GM23338 (cell line): ENCODE results near the gene SNX10. TPM values are rescaled to one million over a fixed set of nuclear protein-coding genes. Genes with fewer than 3 reads are reported as not detected.

Source experiments
- ATAC-seq: fragments of 200-7000 bp; cut with Tn5 transposase; 3 replicates; pipeline ENCODE4 v1.9.1; 2020
- DNase-seq: peaks from one replicate; pipeline ENCODE4 v3.0.0-alpha.2; 2015; ENCODE audit warnings: low spot score
- H2AFZ ChIP-seq: fragments of 200-600 bp; sonication (generic); 2 replicates; pipeline ENCODE4 v1.8.0; 2016; ENCODE audit warnings: antibody characterized with exemption, mild to moderate bottlenecking, moderate library complexity
- H3F3A ChIP-seq: fragments of 200-600 bp; sonication (generic); replicated peaks from 2 replicates; pipeline ENCODE4 v1.8.0; 2017; ENCODE audit warnings: antibody characterized with exemption, mixed run types, low read depth
- H3K27ac ChIP-seq: fragments of 200-600 bp; sonication (generic); 2 replicates; pipeline ENCODE4 v1.6.1; 2016; ENCODE audit warnings: low read depth
- H3K27me3 ChIP-seq: fragments of 200-600 bp; sonication (generic); 2 replicates; pipeline ENCODE4 v1.8.0; 2016; ENCODE audit warnings: mild to moderate bottlenecking, mixed run types, moderate library complexity; ENCODE audit not compliant: insufficient read depth
- H3K36me3 ChIP-seq: fragments of 200-600 bp; sonication (generic); 2 replicates; pipeline ENCODE4 v1.8.0; 2016; ENCODE audit warnings: mild to moderate bottlenecking; ENCODE audit not compliant: insufficient read depth
- H3K4me1 ChIP-seq: fragments of 200-600 bp; sonication (generic); 2 replicates; pipeline ENCODE4 v1.8.0; 2016; ENCODE audit warnings: mild to moderate bottlenecking, moderate library complexity; ENCODE audit not compliant: insufficient read depth
- H3K4me2 ChIP-seq: fragments of 200-600 bp; sonication (generic); 2 replicates; pipeline ENCODE4 v1.7.1; 2017; ENCODE audit warnings: mixed run types
- H3K4me3 ChIP-seq: fragments of 200-600 bp; sonication (generic); 2 replicates; pipeline ENCODE4 v1.6.1; 2016; ENCODE audit warnings: mixed run types
- H3K79me2 ChIP-seq: fragments of 200-600 bp; sonication (generic); replicated peaks from 2 replicates; pipeline ENCODE4 v1.8.0; 2017; ENCODE audit warnings: mild to moderate bottlenecking; ENCODE audit not compliant: insufficient read depth
- H3K9me2 ChIP-seq: fragments of 200-600 bp; sonication (generic); 2 replicates; pipeline ENCODE4 v1.8.0; 2017; ENCODE audit not compliant: insufficient read depth
- H4K20me1 ChIP-seq: fragments of 200-600 bp; sonication (generic); replicated peaks from 2 replicates; pipeline ENCODE4 v1.8.0; 2017; ENCODE audit warnings: mild to moderate bottlenecking; ENCODE audit not compliant: insufficient read depth
- H3K27ac Mint-ChIP-seq: 2 replicates; pipeline ENCODE4 v1.8.0; 2020; ENCODE audit warnings: inconsistent platforms, mild to moderate bottlenecking, moderate library complexity, mixed read lengths
- H3K27me3 Mint-ChIP-seq: 3 replicates; pipeline ENCODE4 v1.8.0; 2022; ENCODE audit warnings: low read depth, mild to moderate bottlenecking, moderate library complexity, mixed read lengths, inconsistent platforms; ENCODE audit not compliant: insufficient read depth, poor library complexity
- H3K36me3 Mint-ChIP-seq: 3 replicates; pipeline ENCODE4 v1.8.0; 2021; ENCODE audit warnings: low read depth, mild to moderate bottlenecking, inconsistent platforms, moderate library complexity, mixed read lengths
- H3K4me1 Mint-ChIP-seq: 3 replicates; pipeline ENCODE4 v1.8.0; 2020; ENCODE audit warnings: mild to moderate bottlenecking, inconsistent platforms, mixed read lengths
- H3K4me3 Mint-ChIP-seq: 3 replicates; pipeline ENCODE4 v1.8.0; 2021; ENCODE audit warnings: moderate library complexity, mild to moderate bottlenecking, inconsistent platforms, mixed read lengths
- H3K9me3 Mint-ChIP-seq: 3 replicates; pipeline ENCODE4 v1.8.0; 2020; ENCODE audit warnings: moderate library complexity, mild to moderate bottlenecking, inconsistent platforms, mixed read lengths
- EZH2 ChIP-seq: fragments of 200-600 bp; sonication (generic); IDR thresholded peaks from one replicate; pipeline ENCODE4 v1.8.0; 2017; ENCODE audit warnings: antibody characterized with exemption, mild to moderate bottlenecking, low read depth; ENCODE audit not compliant: unreplicated experiment
- EZH2phosphoT487 ChIP-seq: fragments of 200-600 bp; sonication (generic); IDR thresholded peaks from one replicate; pipeline ENCODE4 v1.8.1; 2018; ENCODE audit warnings: antibody characterized with exemption; ENCODE audit not compliant: unreplicated experiment
- REST ChIP-seq: IDR thresholded peaks from one replicate; pipeline ENCODE4 v1.6.1; 2018; ENCODE audit warnings: antibody characterized with exemption; ENCODE audit not compliant: unreplicated experiment
- ZNF114 ChIP-seq: fragments of 250-450 bp; sonication (Bioruptor Pico); IDR thresholded peaks from 2 replicates; pipeline ENCODE4 v1.5.0; 2020; ENCODE audit warnings: mild to moderate bottlenecking, moderate library complexity
- ZNF331 ChIP-seq: fragments of 250-450 bp; sonication (Bioruptor Pico); IDR thresholded peaks from 2 replicates; pipeline ENCODE4 v1.5.0; 2020; ENCODE audit warnings: low read depth, mild to moderate bottlenecking, moderate library complexity
- polyA plus RNA-seq: library from polyadenylated mRNA; unstranded; fragments of >200 nt; fragmentation: Nextera tagmentation; extraction: Ambion mirVana; gene quantifications from 2 replicates; pipeline ENCODE4 v1.2.1, GENCODE V29; 2016
- total RNA-seq: library from RNA; depleted of rRNA; stranded (reverse); fragments of >200 nt; shearing (Covaris generic); gene quantifications from 2 replicates; pipeline ENCODE4 v1.2.3, GENCODE V29; 2014
- TF ChIP-seq, protein P1 (sequence below), 2 experiments: fragments of 200-600 bp in 1 of 2; sonication (generic) in 1 of 2; conservative IDR thresholded peaks; 2 replicates each; pipeline versions ENCODE4 v1.5.1 to v1.6.1; 2016 to 2017; ENCODE audit warnings: antibody characterized with exemption in 2 of 2, low read depth in 2 of 2, mild to moderate bottlenecking in 2 of 2, moderate library complexity in 1 of 2
- TF ChIP-seq, protein P2 (sequence below): IDR thresholded peaks from 2 replicates; pipeline ENCODE4 v1.6.1; 2016; ENCODE audit warnings: antibody characterized with exemption

The SNX10 gene
- total and polyA plus RNA-seq, 2 experiments from 2014 or later, result 15.8 to 17.8 TPM

DNA sequence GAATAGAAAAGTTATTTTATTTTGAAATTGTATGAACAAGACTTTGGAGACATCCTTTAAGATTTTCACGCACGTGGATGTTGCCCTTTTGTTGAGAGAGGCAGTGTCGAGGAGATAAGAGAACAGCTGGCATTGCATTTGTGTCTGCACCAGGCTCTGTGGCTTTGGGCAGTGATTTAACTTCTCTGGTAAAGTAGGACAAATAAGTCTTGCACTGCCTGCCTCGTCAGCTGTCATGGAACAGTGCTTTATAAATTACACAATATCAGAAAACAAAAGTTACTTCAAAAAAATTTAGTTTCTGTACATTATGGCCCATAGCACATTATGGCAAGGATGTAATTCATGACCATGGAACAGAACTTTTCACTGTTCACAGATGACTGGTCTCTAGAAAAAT lies 20.1 kb downstream of the SNX10 start (continued):
- TF ChIP-seq, protein P1, sequence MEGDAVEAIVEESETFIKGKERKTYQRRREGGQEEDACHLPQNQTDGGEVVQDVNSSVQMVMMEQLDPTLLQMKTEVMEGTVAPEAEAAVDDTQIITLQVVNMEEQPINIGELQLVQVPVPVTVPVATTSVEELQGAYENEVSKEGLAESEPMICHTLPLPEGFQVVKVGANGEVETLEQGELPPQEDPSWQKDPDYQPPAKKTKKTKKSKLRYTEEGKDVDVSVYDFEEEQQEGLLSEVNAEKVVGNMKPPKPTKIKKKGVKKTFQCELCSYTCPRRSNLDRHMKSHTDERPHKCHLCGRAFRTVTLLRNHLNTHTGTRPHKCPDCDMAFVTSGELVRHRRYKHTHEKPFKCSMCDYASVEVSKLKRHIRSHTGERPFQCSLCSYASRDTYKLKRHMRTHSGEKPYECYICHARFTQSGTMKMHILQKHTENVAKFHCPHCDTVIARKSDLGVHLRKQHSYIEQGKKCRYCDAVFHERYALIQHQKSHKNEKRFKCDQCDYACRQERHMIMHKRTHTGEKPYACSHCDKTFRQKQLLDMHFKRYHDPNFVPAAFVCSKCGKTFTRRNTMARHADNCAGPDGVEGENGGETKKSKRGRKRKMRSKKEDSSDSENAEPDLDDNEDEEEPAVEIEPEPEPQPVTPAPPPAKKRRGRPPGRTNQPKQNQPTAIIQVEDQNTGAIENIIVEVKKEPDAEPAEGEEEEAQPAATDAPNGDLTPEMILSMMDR (conservative IDR thresholded peaks at IDR 0.05; ENCODE audit: low read depth in 2 of 2), result no peak
- no peak for TF ChIP-seq REST

GRCh38 chr7:26317211-26317610 lies 25.5 kb downstream of the SNX10 start:
- no peak for DNase-seq
- no peaks in the 10 kb centered on the region for H3K9me2 ChIP-seq
- no peaks in the 10 kb centered on the region for H3K36me3 ChIP-seq
- ATAC-seq, result no peak
- no peaks in the 10 kb centered on the region for H3K9me3 Mint-ChIP-seq
- no peak overlapping the region for H3K4me2 ChIP-seq
- no peak overlapping the region for H3K27ac ChIP-seq
- no peaks in the 10 kb centered on the region for H4K20me1 ChIP-seq
- no peak overlapping the region for H3K27ac Mint-ChIP-seq
- no peaks in the 10 kb centered on the region for H3K36me3 Mint-ChIP-seq
- no peaks in the 10 kb centered on the region for H3K4me1 Mint-ChIP-seq
- no peak overlapping the region for H2AFZ ChIP-seq
- H3K27me3 Mint-ChIP-seq, result peaks cover 2% of the 10 kb centered on the region
- H3K4me3 Mint-ChIP-seq, result no peak overlapping the region
- no peak overlapping the region for H3K4me3 ChIP-seq
- H3K4me1 ChIP-seq, result no peaks in the 10 kb centered on the region
- H3F3A ChIP-seq, result no peaks in the 10 kb centered on the region
- H3K27me3 ChIP-seq, result no peaks in the 10 kb centered on the region
- H3K79me2 ChIP-seq, result no peaks in the 10 kb centered on the region
- TF ChIP-seq ZNF331 (CRISPR knock-in tag) (no peak), EZH2phosphoT487 (no peak), REST (no peak), EZH2 (no peak), ZNF114 (no peak)
- TF ChIP-seq, protein P1 (conservative IDR thresholded peaks at IDR 0.05; ENCODE audit: low read depth in 2 of 2), result no peak
- TF ChIP-seq, protein P2, sequence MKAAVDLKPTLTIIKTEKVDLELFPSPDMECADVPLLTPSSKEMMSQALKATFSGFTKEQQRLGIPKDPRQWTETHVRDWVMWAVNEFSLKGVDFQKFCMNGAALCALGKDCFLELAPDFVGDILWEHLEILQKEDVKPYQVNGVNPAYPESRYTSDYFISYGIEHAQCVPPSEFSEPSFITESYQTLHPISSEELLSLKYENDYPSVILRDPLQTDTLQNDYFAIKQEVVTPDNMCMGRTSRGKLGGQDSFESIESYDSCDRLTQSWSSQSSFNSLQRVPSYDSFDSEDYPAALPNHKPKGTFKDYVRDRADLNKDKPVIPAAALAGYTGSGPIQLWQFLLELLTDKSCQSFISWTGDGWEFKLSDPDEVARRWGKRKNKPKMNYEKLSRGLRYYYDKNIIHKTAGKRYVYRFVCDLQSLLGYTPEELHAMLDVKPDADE, result no peak
